GM12878 (cell line): ENCODE data around the gene B4GALT7.

Experiments
- BCL3 ChIP-seq: IDR thresholded peaks from 2 replicates; pipeline ENCODE4 v1.6.1; 2011; ENCODE audit warnings: borderline replicate concordance, low read depth, mild to moderate bottlenecking, moderate library complexity, low read length; ENCODE audit not compliant: insufficient read depth, poor library complexity, severe bottlenecking
- CBX3 ChIP-seq: fragments of 200-600 bp; sonication (generic); IDR thresholded peaks from 2 replicates; pipeline ENCODE4 v1.6.1; 2016; ENCODE audit warnings: low read depth, borderline replicate concordance
- CEBPB ChIP-seq, 2 experiments: fragments of 150-350 bp in 1 of 2; IDR thresholded peaks; 2 replicates each; pipeline ENCODE4 v1.6.1; 2012 to 2014; ENCODE audit warnings: low read depth in 2 of 2, low read length in 2 of 2, borderline replicate concordance in 1 of 2, inconsistent platforms in 1 of 2
- CTCF ChIP-seq, 3 experiments: IDR thresholded peaks in 2 of 3; conservative IDR thresholded peaks in 1 of 3; 2 replicates each; pipeline ENCODE4 v1.5.1; 2011; ENCODE audit warnings: low read depth in 3 of 3, low read length in 3 of 3, mild to moderate bottlenecking in 3 of 3, control low read depth in 2 of 3, moderate library complexity in 2 of 3, inconsistent platforms in 1 of 3, mixed read lengths in 1 of 3; ENCODE audit not compliant: control insufficient read depth in 2 of 3, insufficient read depth in 1 of 3; ENCODE audit errors: extremely low read depth in 1 of 3
- EP300 ChIP-seq, 2 experiments: fragments of 150-350 bp in 1 of 2; IDR thresholded peaks; 2 replicates each; pipeline ENCODE4 v1.6.1; 2011 to 2012; ENCODE audit warnings: low read depth in 2 of 2, low read length in 2 of 2, borderline replicate concordance in 1 of 2, improper control_type of control experiment in 1 of 2, inconsistent platforms in 1 of 2; ENCODE audit not compliant: control insufficient read depth in 1 of 2
- GABPA ChIP-seq: IDR thresholded peaks from 2 replicates; pipeline ENCODE4 v1.6.1; 2014; ENCODE audit warnings: antibody characterized with exemption, low read depth, mild to moderate bottlenecking, inconsistent platforms
- KLF5 ChIP-seq: fragments of 450-650 bp; IDR thresholded peaks from 2 replicates; pipeline ENCODE4 v1.6.1; 2014; ENCODE audit warnings: mild to moderate bottlenecking; ENCODE audit not compliant: partially characterized antibody
- POLR2AphosphoS5 ChIP-seq: IDR thresholded peaks from 2 replicates; pipeline ENCODE4 v1.6.1; 2011; ENCODE audit warnings: mild to moderate bottlenecking, low read length, inconsistent platforms
- RCOR1 ChIP-seq: conservative IDR thresholded peaks from 2 replicates; pipeline ENCODE4 v1.6.1; 2012; ENCODE audit warnings: low read depth, low read length, improper control_type of control experiment
- REST ChIP-seq: IDR thresholded peaks from 2 replicates; pipeline ENCODE4 v1.6.1; 2012; ENCODE audit warnings: mild to moderate bottlenecking, low read depth, low read length
- SP1 ChIP-seq: IDR thresholded peaks from one replicate; pipeline ENCODE4 v1.6.1; 2011; ENCODE audit warnings: low read depth, low read length
- TARDBP ChIP-seq: IDR thresholded peaks from 2 replicates; pipeline ENCODE4 v1.6.1; 2016; ENCODE audit warnings: borderline replicate concordance
- ZSCAN29 ChIP-seq: fragments of 450-650 bp; IDR thresholded peaks from 2 replicates; pipeline ENCODE4 v1.6.1; 2017; ENCODE audit warnings: mild to moderate bottlenecking, moderate library complexity
- TF ChIP-seq, protein P1 (sequence below): IDR thresholded peaks from 2 replicates; pipeline ENCODE4 v1.6.1; 2011; ENCODE audit warnings: low read depth, low read length, improper control_type of control experiment, borderline replicate concordance

- no peak for TF ChIP-seq SP1
- TF ChIP-seq REST, result no peak
- no peak for TF ChIP-seq CTCF (IDR thresholded peaks at IDR 0.05 in 2 of 3, conservative IDR thresholded peaks at IDR 0.05 in 1 of 3; ENCODE audit: control insufficient read depth in 2 of 3, extremely low read depth in 1 of 3, insufficient read depth in 1 of 3, low read depth in 3 of 3, low read length in 3 of 3)
- TF ChIP-seq CEBPB (IDR thresholded peaks at IDR 0.05; ENCODE audit: borderline replicate concordance in 1 of 2, low read depth in 2 of 2, low read length in 2 of 2), result no peak
- TF ChIP-seq, protein P1, sequence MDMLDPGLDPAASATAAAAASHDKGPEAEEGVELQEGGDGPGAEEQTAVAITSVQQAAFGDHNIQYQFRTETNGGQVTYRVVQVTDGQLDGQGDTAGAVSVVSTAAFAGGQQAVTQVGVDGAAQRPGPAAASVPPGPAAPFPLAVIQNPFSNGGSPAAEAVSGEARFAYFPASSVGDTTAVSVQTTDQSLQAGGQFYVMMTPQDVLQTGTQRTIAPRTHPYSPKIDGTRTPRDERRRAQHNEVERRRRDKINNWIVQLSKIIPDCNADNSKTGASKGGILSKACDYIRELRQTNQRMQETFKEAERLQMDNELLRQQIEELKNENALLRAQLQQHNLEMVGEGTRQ, result no peak
- TF ChIP-seq EP300 (IDR thresholded peaks at IDR 0.05; ENCODE audit: borderline replicate concordance in 1 of 2, control insufficient read depth in 1 of 2, low read depth in 2 of 2, low read length in 2 of 2), result no peak
- no peak for TF ChIP-seq POLR2AphosphoS5
- TF ChIP-seq KLF5, result no peak
- no peak for TF ChIP-seq GABPA
- no peak for TF ChIP-seq CBX3
- TF ChIP-seq ZSCAN29, result no peak
- no peak for TF ChIP-seq BCL3
- TF ChIP-seq TARDBP, result no peak
- TF ChIP-seq RCOR1, result no peak
Observed at GRCh38 chr5:177606071-177607051, 6.4 kb downstream of the B4GALT7 start.
